ENCODE data around the gene PTPRG.

PTPRG gene

GRCh38 chr3:61875976-61876671 is 314.8 kb downstream of the PTPRG start:
- no peak for DNase-seq

GRCh38 chr3:61876797-61877196 is 315.4 kb downstream of the PTPRG start:
- DNase-seq: no peak

GRCh38 chr3:61877359-61878138 is 316.2 kb downstream of the PTPRG start:
- no peak for DNase-seq

GRCh38 chr3:61882253-61882652 is 320.9 kb downstream of the PTPRG start:
- DNase-seq: no peak

GRCh38 chr3:61884794-61885193 is 323.4 kb downstream of the PTPRG start:
- no peak for DNase-seq

GRCh38 chr3:61885414-61885813 is 324.0 kb downstream of the PTPRG start:
- DNase-seq: no peak

- DNase-seq: no peak
Measured at GRCh38 chr3:61887206-61887605, 325.8 kb downstream of the PTPRG start.

- no peak for DNase-seq
Measured at GRCh38 chr3:61889259-61889658, 327.9 kb downstream of the PTPRG start.

GRCh38 chr3:61890167-61890566 is 328.8 kb downstream of the PTPRG start:
- no peak for DNase-seq

GRCh38 chr3:61890586-61890985 is 329.2 kb downstream of the PTPRG start:
- DNase-seq: no peak

- DNase-seq: no peak
Measured at GRCh38 chr3:61892891-61893290, 331.5 kb downstream of the PTPRG start.

GRCh38 chr3:61893840-61894566 is 332.6 kb downstream of the PTPRG start:
- no peak for DNase-seq

- no peak for DNase-seq
Measured at GRCh38 chr3:61894988-61895935, 333.9 kb downstream of the PTPRG start.

- DNase-seq: no peak
Measured at GRCh38 chr3:61896251-61896650, 334.9 kb downstream of the PTPRG start.

GRCh38 chr3:61897848-61898247 is 336.5 kb downstream of the PTPRG start:
- DNase-seq: no peak

GRCh38 chr3:61899700-61900462 is 338.5 kb downstream of the PTPRG start:
- DNase-seq: no peak

GRCh38 chr3:61901496-61901895 is 340.1 kb downstream of the PTPRG start:
- DNase-seq: no peak

- DNase-seq: no peak
Measured at GRCh38 chr3:61901986-61902385, 340.6 kb downstream of the PTPRG start.

- no peak for DNase-seq
Measured at GRCh38 chr3:61903074-61903473, 341.7 kb downstream of the PTPRG start.

- DNase-seq: peak; percentile 76
Measured at GRCh38 chr3:61903931-61904657, 342.7 kb downstream of the PTPRG start.

- no peak for DNase-seq
Measured at GRCh38 chr3:61907210-61907795, 345.9 kb downstream of the PTPRG start.
